AG04450 (cell line): ENCODE data around the gene CXCL12. TPM values are rescaled to one million over a fixed set of nuclear protein-coding genes. Genes with fewer than 3 reads are reported as not detected.

ENCODE experiments used
- CTCF ChIA-PET: fragments of 300-600, 350-600 bp; formaldehyde crosslinking; extraction: SDS; loops from one replicate; lab custom pipeline; 2022; ENCODE audit warnings: antibody characterized with exemption, inconsistent platforms; lab: Charles Lee
- POLR2A ChIA-PET: fragments of 350-600 bp; formaldehyde crosslinking; extraction: SDS; loops from one replicate; lab custom pipeline; 2021; ENCODE audit warnings: antibody characterized with exemption, inconsistent platforms; lab: Yijun Ruan, JAX
- DNase-seq: peaks from one replicate; pipeline ENCODE4 v3.0.0-alpha.2; 2011; ENCODE audit warnings: low read depth, low spot score
- H3K27ac ChIP-seq: one replicate; pipeline ENCODE4 v1.5.1; 2012; ENCODE audit warnings: low read depth, low read length, control low read depth
- H3K27me3 ChIP-seq: one replicate; pipeline ENCODE4 v1.6.0; 2012; ENCODE audit warnings: low read length; ENCODE audit not compliant: control insufficient read depth, insufficient read depth
- H3K4me3 ChIP-seq: 2 replicates; pipeline ENCODE4 v1.5.1; 2011; ENCODE audit warnings: mild to moderate bottlenecking, low read depth, low read length, control low read depth
- H3K9me3 ChIP-seq: 2 replicates; pipeline ENCODE4 v1.5.1; 2012; ENCODE audit warnings: low read length; ENCODE audit not compliant: control insufficient read depth, insufficient read depth
- polyA plus RNA-seq: library from polyadenylated mRNA; depleted of rRNA; stranded (reverse); fragments of >200 nt; gene quantifications from 2 replicates; pipeline ENCODE4 v1.2.3, GENCODE V29; 2011
- TF ChIP-seq, protein P1 (sequence below): IDR thresholded peaks from 2 replicates; pipeline ENCODE4 v1.5.1; 2011; ENCODE audit warnings: low read depth, low read length, control low read depth, inconsistent platforms

CXCL12 gene
- polyA plus RNA-seq, 1 experiment, result 93.4 TPM

DNA sequence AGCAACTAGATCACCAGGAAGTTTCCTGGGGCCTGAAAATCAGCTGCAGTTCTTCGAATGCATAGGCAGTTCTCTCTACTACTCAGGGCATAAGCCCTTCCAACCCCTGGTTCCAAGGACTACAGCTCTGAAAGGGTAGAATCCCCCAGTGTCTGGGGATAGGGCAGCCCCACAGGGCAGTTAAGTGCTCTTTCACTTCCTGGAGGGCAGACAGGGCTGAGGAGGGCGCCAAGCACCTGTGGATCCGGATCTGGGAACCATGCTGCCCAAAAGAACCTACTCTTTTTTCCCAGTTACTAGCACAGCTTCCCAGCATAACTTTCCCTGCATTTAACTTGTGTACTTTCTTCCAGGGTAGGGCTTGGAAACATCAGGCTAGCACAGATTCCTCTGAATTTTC is 41.1 kb downstream of the CXCL12 start:
- POLR2A ChIA-PET, result no interaction called here
- Histone ChIP-seq H3K27ac (no peak overlapping the region), H3K27me3 (peaks cover 15% of the 10 kb centered on the region), H3K4me3 (no peak overlapping the region), H3K9me3 (no peaks in the 10 kb centered on the region; the same call in 1 of the 2 replicates)
- TF ChIP-seq, protein P1, sequence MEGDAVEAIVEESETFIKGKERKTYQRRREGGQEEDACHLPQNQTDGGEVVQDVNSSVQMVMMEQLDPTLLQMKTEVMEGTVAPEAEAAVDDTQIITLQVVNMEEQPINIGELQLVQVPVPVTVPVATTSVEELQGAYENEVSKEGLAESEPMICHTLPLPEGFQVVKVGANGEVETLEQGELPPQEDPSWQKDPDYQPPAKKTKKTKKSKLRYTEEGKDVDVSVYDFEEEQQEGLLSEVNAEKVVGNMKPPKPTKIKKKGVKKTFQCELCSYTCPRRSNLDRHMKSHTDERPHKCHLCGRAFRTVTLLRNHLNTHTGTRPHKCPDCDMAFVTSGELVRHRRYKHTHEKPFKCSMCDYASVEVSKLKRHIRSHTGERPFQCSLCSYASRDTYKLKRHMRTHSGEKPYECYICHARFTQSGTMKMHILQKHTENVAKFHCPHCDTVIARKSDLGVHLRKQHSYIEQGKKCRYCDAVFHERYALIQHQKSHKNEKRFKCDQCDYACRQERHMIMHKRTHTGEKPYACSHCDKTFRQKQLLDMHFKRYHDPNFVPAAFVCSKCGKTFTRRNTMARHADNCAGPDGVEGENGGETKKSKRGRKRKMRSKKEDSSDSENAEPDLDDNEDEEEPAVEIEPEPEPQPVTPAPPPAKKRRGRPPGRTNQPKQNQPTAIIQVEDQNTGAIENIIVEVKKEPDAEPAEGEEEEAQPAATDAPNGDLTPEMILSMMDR, result no peak
- DNase-seq, result no peak
- CTCF ChIA-PET, result interaction anchor here (0.7 kb wide), 1 partner anchor 515 kb away, joined by 3 read pairs; no protein-coding TSS in a partner anchor

DNA sequence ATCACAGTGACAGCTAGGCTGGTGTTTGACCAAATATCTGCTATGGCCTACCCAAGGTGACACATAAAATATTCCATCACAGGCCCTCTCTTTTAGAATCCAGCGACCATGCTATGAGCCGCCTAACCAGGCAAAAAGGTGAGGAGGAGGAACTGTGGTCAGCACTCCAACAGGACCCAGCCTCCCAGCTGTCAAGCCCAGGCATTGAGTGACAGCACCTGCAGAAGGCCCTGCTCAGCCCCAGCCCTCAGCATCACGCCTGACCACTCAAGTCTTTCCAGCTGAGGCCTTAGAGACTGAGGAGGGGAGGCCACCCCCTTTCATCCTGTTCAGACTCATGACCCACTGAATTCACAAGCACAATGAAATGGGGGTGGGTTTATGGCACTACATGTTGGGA is 43.0 kb downstream of the CXCL12 start:
- no peak for DNase-seq
- no peak overlapping the region for H3K4me3 ChIP-seq
- H3K27ac ChIP-seq, result no peak overlapping the region
- ChIA-PET POLR2A (no interaction called here), CTCF (interaction anchor here (1.0 kb wide), 1 partner anchor 10 kb away, joined by 3 read pairs; no protein-coding TSS in a partner anchor)
- peaks cover 15% of the 10 kb centered on the region for H3K27me3 ChIP-seq
- TF ChIP-seq, protein P1, result no peak
- no peaks in the 10 kb centered on the region; the same call in 1 of the 2 replicates for H3K9me3 ChIP-seq

DNA sequence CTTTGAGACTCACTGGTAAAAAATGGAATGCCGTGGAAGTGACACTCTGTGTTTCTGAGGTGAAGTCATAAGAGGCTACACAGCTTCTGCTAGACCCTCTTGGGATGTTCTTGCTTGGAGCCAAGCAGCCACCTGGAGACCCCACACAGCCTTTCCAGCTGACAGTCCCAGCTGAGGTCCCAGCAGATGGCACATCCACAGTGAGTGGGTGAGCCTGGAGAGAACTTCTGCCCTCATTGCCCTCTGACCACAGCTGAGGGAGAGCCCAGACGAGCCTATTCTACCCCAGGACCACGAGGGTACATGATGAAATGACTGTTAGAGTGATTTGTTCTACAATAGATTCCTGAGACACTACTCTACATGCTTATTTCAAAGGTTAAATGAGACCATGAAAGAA is 44.3 kb downstream of the CXCL12 start:
- H3K4me3 ChIP-seq, result no peak overlapping the region
- TF ChIP-seq, protein P1, result no peak
- CTCF ChIA-PET, result no interaction called here
- H3K27ac ChIP-seq, result no peak overlapping the region
- DNase-seq, result no peak
- peaks cover 15% of the 10 kb centered on the region for H3K27me3 ChIP-seq
- H3K9me3 ChIP-seq, result no peaks in the 10 kb centered on the region; the same call in 1 of the 2 replicates
- POLR2A ChIA-PET, result no interaction called here

DNA sequence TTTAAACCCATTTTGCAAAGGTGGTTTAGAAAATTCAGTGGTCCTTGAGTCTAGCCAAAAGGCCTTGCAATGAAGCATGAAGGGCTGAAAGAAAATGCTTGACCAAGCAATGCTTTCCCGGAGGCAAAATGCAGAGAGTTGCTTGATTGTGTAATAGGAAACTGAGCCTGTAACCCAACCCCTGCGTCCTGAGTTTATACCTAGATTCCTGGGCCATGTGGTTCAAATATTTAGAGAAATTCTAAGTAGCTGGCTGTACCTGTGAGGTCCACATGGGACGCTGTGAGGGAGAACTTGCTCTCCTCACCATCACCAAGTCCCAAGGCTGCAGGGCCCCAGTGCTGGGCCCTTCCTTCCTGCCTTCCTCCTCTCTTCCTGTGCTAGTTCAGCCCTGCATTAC is 45.7 kb downstream of the CXCL12 start:
- TF ChIP-seq, protein P1, result no peak
- DNase-seq, result peak; percentile 3
- Histone ChIP-seq H3K27me3 (peaks cover 15% of the 10 kb centered on the region), H3K9me3 (no peaks in the 10 kb centered on the region), H3K4me3 (no peak overlapping the region), H3K27ac (no peak overlapping the region)
- CTCF ChIA-PET, result interaction anchor here (1.2 kb wide), 1 partner anchor 28 kb away, joined by 3 read pairs; no protein-coding TSS in a partner anchor
- POLR2A ChIA-PET, result no interaction called here

DNA sequence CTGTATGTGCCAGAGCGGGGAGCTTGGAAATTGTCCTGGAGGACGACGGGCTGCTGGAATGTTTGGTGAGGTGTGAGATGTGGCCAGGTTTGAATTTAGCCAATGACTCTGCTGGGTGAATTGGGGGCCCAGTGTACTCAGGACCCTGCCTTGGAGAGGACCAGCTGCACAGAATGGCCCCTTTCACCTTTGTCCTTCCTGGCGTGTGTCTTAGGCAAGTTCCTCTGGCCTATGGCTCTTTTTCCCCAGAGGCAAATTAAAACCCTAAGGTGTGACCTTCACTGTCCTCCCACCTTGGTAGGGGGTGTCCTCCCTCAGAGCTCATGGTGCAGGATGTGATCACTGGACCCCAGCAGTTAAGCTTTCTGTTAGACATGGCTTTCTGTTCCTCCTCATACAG is 47.8 kb downstream of the CXCL12 start:
- no peak for DNase-seq
- no peak overlapping the region for H3K4me3 ChIP-seq
- TF ChIP-seq, protein P1, result no peak
- no peak overlapping the region for H3K27ac ChIP-seq
- peaks cover 2% of the 10 kb centered on the region for H3K27me3 ChIP-seq
- POLR2A ChIA-PET, result no interaction called here
- CTCF ChIA-PET, result interaction anchor here (1.4 kb wide), 1 partner anchor 26 kb away, joined by 5 read pairs; no protein-coding TSS in a partner anchor
- no peaks in the 10 kb centered on the region for H3K9me3 ChIP-seq
